ENCODE data around the gene C11orf98. TPM values are rescaled to one million over a fixed set of nuclear protein-coding genes. Genes with fewer than 3 reads are reported as not detected.
"Not testable (repeated sequence)": the region's sequence is repeated elsewhere in the genome, so short reads cannot be mapped to it uniquely, and the experiment has no call there.

The C11orf98 gene
- total and polyA plus RNA-seq, 3 experiments from 2014 or later: 118 to 182 (median 178) TPM

GRCh38 chr11:62680825-62681240, 15.8 kb upstream of the C11orf98 start:
- CTCF ChIA-PET: interaction anchor here (0.7 to 3.2 kb wide), 10 partner anchors 9 to 200 kb away, joined by 3 to 22 read pairs (median 4); partner anchors contain the start of genes B3GAT3, HNRNPUL2, LBHD1 and SLC3A2
- Mint-ChIP-seq H3K27me3 (no peaks in the 10 kb centered on the region), H3K4me1 (peaks cover 24 to 35% (median 32%) of the 10 kb centered on the region in 3 donors), H3K36me3 (peaks cover 0 to 31% (median 0%) of the 10 kb centered on the region in 3 donors), H3K9me3 (no peaks in the 10 kb centered on the region), H3K27ac (peak overlapping the region in 7 of 8 donors; percentile 36 to 97 (median 82)), H3K4me3 (peak overlapping the region in 5 of 7 donors; percentile 44 to 91 (median 62))
- H3K4me3 ChIP-seq (ENCODE audit: low read length): no peak overlapping the region
- H3K27ac ChIP-seq (ENCODE audit: low read depth, low read length): no peak overlapping the region
- H3K4me1 ChIP-seq (ENCODE audit: insufficient read depth, low read length): peaks cover 19% of the 10 kb centered on the region
- no peaks in the 10 kb centered on the region for H3K9me3 ChIP-seq (ENCODE audit: low read length)
- POLR2A ChIA-PET: interaction anchor here (0.6 to 1.3 kb wide), 3 partner anchors 15 to 251 kb away, joined by 3 to 6 read pairs (median 4); partner anchors contain the start of gene CSKMT
- DNase-seq: peak in 3 of 5 donors; percentile 4 to 47 (median 33)
- H3K27me3 ChIP-seq (ENCODE audit: insufficient read depth, low read length, poor library complexity, severe bottlenecking): no peaks in the 10 kb centered on the region
- H3K36me3 ChIP-seq (ENCODE audit: insufficient read depth, low read length): peaks cover 9% of the 10 kb centered on the region

- Mint-ChIP-seq H3K9me3 (no peaks in the 10 kb centered on the region), H3K27me3 (no peaks in the 10 kb centered on the region), H3K36me3 (peaks cover 0 to 39% (median 2%) of the 10 kb centered on the region in 3 donors), H3K27ac (peak within 1 kb of the TSS; percentile 89 to 99 (median 95)), H3K4me1 (peaks cover 26 to 38% (median 37%) of the 10 kb centered on the region in 3 donors), H3K4me3 (peak within 1 kb of the TSS; percentile 80 to 96 (median 90))
- ChIA-PET CTCF (interaction anchor here (0.8 to 3.2 kb wide), 9 partner anchors 8 to 186 kb away, joined by 3 to 22 read pairs (median 3); partner anchors contain the start of genes C11orf98, CSKMT and HNRNPUL2), POLR2A (interaction anchor here (0.6 to 1.2 kb wide), 5 partner anchors 14 to 117 kb away, joined by 3 to 5 read pairs (median 3); partner anchors contain the start of genes C11orf98, CSKMT and INTS5)
- peak within 1 kb of the TSS; percentile 97 for H3K4me3 ChIP-seq (ENCODE audit: low read length)
- H3K27me3 ChIP-seq (ENCODE audit: insufficient read depth, low read length, poor library complexity, severe bottlenecking): no peaks in the 10 kb centered on the region
- H3K9me3 ChIP-seq (ENCODE audit: low read length): no peaks in the 10 kb centered on the region
- H3K36me3 ChIP-seq (ENCODE audit: insufficient read depth, low read length): peaks cover 9% of the 10 kb centered on the region
- H3K4me1 ChIP-seq (ENCODE audit: insufficient read depth, low read length): peaks cover 19% of the 10 kb centered on the region
- DNase-seq: peak; percentile 75 to 87 (median 81)
- H3K27ac ChIP-seq (ENCODE audit: low read depth, low read length): peak within 1 kb of the TSS; percentile 86
These were observed 14.0 kb upstream of the C11orf98 start, which contains the start of gene UBXN1 for GRCh38 chr11:62678770-62679696. Gene UBXN1, minus strand, starts transcription at chr11:62679073. Its CDS starts 150 bp downstream, at chr11:62678923.

- POLR2A ChIA-PET: interaction anchor here (0.8 to 1.2 kb wide), 2 partner anchors 25 to 87 kb away, joined by 3 read pairs; partner anchors contain the start of gene INTS5
- H3K4me3 Mint-ChIP-seq: peak overlapping the region; percentile 80 to 96 (median 90)
- CTCF ChIA-PET: interaction anchor here (1.0 to 1.7 kb wide), 2 partner anchors 24 to 85 kb away, joined by 3 to 4 read pairs; no protein-coding TSS in a partner anchor
These were observed 13.4 kb upstream of the C11orf98 start for GRCh38 chr11:62678433-62678769.

GRCh38 chr11:62677714-62678113, 12.7 kb upstream of the C11orf98 start:
- Mint-ChIP-seq H3K9me3 (no peaks in the 10 kb centered on the region), H3K27ac (peak overlapping the region; percentile 84 to 98 (median 93)), H3K27me3 (no peaks in the 10 kb centered on the region), H3K4me1 (peaks cover 27 to 45% (median 44%) of the 10 kb centered on the region in 3 donors), H3K36me3 (peaks cover 0 to 48% (median 2%) of the 10 kb centered on the region in 3 donors), H3K4me3 (peak overlapping the region; percentile 80 to 96 (median 90))
- Histone ChIP-seq H3K9me3 (ENCODE audit: low read length) (no peaks in the 10 kb centered on the region), H3K36me3 (ENCODE audit: insufficient read depth, low read length) (peaks cover 9% of the 10 kb centered on the region), H3K27me3 (ENCODE audit: insufficient read depth, low read length, poor library complexity, severe bottlenecking) (no peaks in the 10 kb centered on the region), H3K27ac (ENCODE audit: low read depth, low read length) (peak overlapping the region; percentile 86), H3K4me1 (ENCODE audit: insufficient read depth, low read length) (peaks cover 28% of the 10 kb centered on the region), H3K4me3 (ENCODE audit: low read length) (peak overlapping the region; percentile 97)
- ChIA-PET POLR2A (interaction anchor here (2.1 kb wide), 1 partner anchor 13 kb away, joined by 14 read pairs; the partner anchor contains the start of genes C11orf98 and CSKMT), CTCF (interaction anchor here (0.8 to 4.3 kb wide), 2 partner anchors 13 to 253 kb away, joined by 3 to 17 read pairs; partner anchors contain the start of genes C11orf98 and CSKMT)
- DNase-seq: no peak

More at GRCh38 chr11:62678433-62678769, 13.4 kb upstream of the C11orf98 start:
- no peak for DNase-seq
- Histone ChIP-seq H3K4me3 (ENCODE audit: low read length) (peak overlapping the region; percentile 97), H3K4me1 (ENCODE audit: insufficient read depth, low read length) (peaks cover 21% of the 10 kb centered on the region), H3K27me3 (ENCODE audit: insufficient read depth, low read length, poor library complexity, severe bottlenecking) (no peaks in the 10 kb centered on the region), H3K27ac (ENCODE audit: low read depth, low read length) (peak overlapping the region; percentile 86), H3K9me3 (ENCODE audit: low read length) (no peaks in the 10 kb centered on the region), H3K36me3 (ENCODE audit: insufficient read depth, low read length) (peaks cover 9% of the 10 kb centered on the region)
- peaks cover 26 to 38% (median 38%) of the 10 kb centered on the region in 3 donors for H3K4me1 Mint-ChIP-seq
- H3K27me3 Mint-ChIP-seq: no peaks in the 10 kb centered on the region
- H3K9me3 Mint-ChIP-seq: no peaks in the 10 kb centered on the region
- peaks cover 0 to 43% (median 2%) of the 10 kb centered on the region in 3 donors for H3K36me3 Mint-ChIP-seq
- H3K27ac Mint-ChIP-seq: peak overlapping the region; percentile 89 to 99 (median 95)

GRCh38 chr11:62677156-62677555, 12.1 kb upstream of the C11orf98 start:
- no peak for DNase-seq
- Mint-ChIP-seq H3K27ac (peak overlapping the region in 7 of 8 donors; percentile 89 to 98 (median 93)), H3K27me3 (no peaks in the 10 kb centered on the region), H3K4me3 (peak overlapping the region; percentile 79 to 92 (median 90)), H3K4me1 (peaks cover 31 to 51% (median 49%) of the 10 kb centered on the region in 3 donors), H3K9me3 (no peaks in the 10 kb centered on the region), H3K36me3 (peaks cover 0 to 50% (median 2%) of the 10 kb centered on the region in 3 donors)
- peaks cover 34% of the 10 kb centered on the region for H3K4me1 ChIP-seq (ENCODE audit: insufficient read depth, low read length)
- H3K27me3 ChIP-seq (ENCODE audit: insufficient read depth, low read length, poor library complexity, severe bottlenecking): no peaks in the 10 kb centered on the region
- POLR2A ChIA-PET: interaction anchor here (2.1 kb wide), 1 partner anchor 12 kb away, joined by 14 read pairs; the partner anchor contains the start of genes C11orf98 and CSKMT
- H3K9me3 ChIP-seq (ENCODE audit: low read length): no peaks in the 10 kb centered on the region
- H3K36me3 ChIP-seq (ENCODE audit: insufficient read depth, low read length): peaks cover 9% of the 10 kb centered on the region
- H3K27ac ChIP-seq (ENCODE audit: low read depth, low read length): no peak overlapping the region
- H3K4me3 ChIP-seq (ENCODE audit: low read length): no peak overlapping the region
- CTCF ChIA-PET: interaction anchor here (0.8 to 4.3 kb wide), 7 partner anchors 9 to 252 kb away, joined by 3 to 17 read pairs (median 4); partner anchors contain the start of genes B3GAT3, C11orf98, CSKMT and TUT1

GRCh38 chr11:62676698-62677097, 11.7 kb upstream of the C11orf98 start:
- Mint-ChIP-seq H3K27ac (peak overlapping the region in 6 of 8 donors; percentile 89 to 98 (median 95)), H3K36me3 (peaks cover 0 to 55% (median 2%) of the 10 kb centered on the region in 3 donors), H3K4me1 (peaks cover 32 to 54% (median 53%) of the 10 kb centered on the region in 3 donors), H3K9me3 (no peaks in the 10 kb centered on the region), H3K4me3 (peak overlapping the region in 6 of 7 donors; percentile 79 to 92 (median 88)), H3K27me3 (no peaks in the 10 kb centered on the region)
- ChIA-PET POLR2A (interaction anchor here (2.1 kb wide), 1 partner anchor 12 kb away, joined by 14 read pairs; the partner anchor contains the start of genes C11orf98 and CSKMT), CTCF (interaction anchor here (0.8 to 4.3 kb wide), 7 partner anchors 9 to 252 kb away, joined by 3 to 17 read pairs (median 4); partner anchors contain the start of genes B3GAT3, C11orf98, CSKMT and TUT1)
- Histone ChIP-seq H3K9me3 (ENCODE audit: low read length) (no peaks in the 10 kb centered on the region), H3K4me3 (ENCODE audit: low read length) (no peak overlapping the region), H3K27me3 (ENCODE audit: insufficient read depth, low read length, poor library complexity, severe bottlenecking) (no peaks in the 10 kb centered on the region), H3K36me3 (ENCODE audit: insufficient read depth, low read length) (peaks cover 9% of the 10 kb centered on the region), H3K4me1 (ENCODE audit: insufficient read depth, low read length) (peaks cover 34% of the 10 kb centered on the region), H3K27ac (ENCODE audit: low read depth, low read length) (no peak overlapping the region)
- no peak for DNase-seq

GRCh38 chr11:62675415-62675814, 10.4 kb upstream of the C11orf98 start:
- CTCF ChIA-PET: interaction anchor here (1.0 to 4.3 kb wide), 5 partner anchors 10 to 84 kb away, joined by 3 to 17 read pairs (median 5); partner anchors contain the start of genes C11orf98, CSKMT, LRRN4CL and TUT1
- POLR2A ChIA-PET, H3K27me3 Mint-ChIP-seq: not testable (repeated sequence)

More at GRCh38 chr11:62675415-62675814, 10.4 kb upstream of the C11orf98 start:
- not testable (repeated sequence) for H3K4me3 ChIP-seq (ENCODE audit: low read length); H3K9me3 ChIP-seq (ENCODE audit: low read length); H3K27ac ChIP-seq (ENCODE audit: low read depth, low read length); DNase-seq; H3K36me3 ChIP-seq (ENCODE audit: insufficient read depth, low read length); H3K9me3 Mint-ChIP-seq; H3K27me3 ChIP-seq (ENCODE audit: insufficient read depth, low read length, poor library complexity, severe bottlenecking)
- H3K4me3 Mint-ChIP-seq: peak overlapping the region in 3 of 7 donors; percentile 2 to 40 (median 36)
- peak overlapping the region in 3 of 8 donors; percentile 22 to 93 (median 52) for H3K27ac Mint-ChIP-seq
- peaks cover 0 to 61% (median 2%) of the 10 kb centered on the region in 3 donors for H3K36me3 Mint-ChIP-seq
- peaks cover 40 to 60% (median 59%) of the 10 kb centered on the region in 3 donors for H3K4me1 Mint-ChIP-seq
- peaks cover 42% of the 10 kb centered on the region for H3K4me1 ChIP-seq (ENCODE audit: insufficient read depth, low read length)

Measured in CD8-positive, alpha-beta memory T cell (primary cell).